CD4-positive, CD25-positive, alpha-beta regulatory T cell (primary cell): ENCODE measurements around the gene PAFAH1B2. TPM values are rescaled to one million over a fixed set of nuclear protein-coding genes. Genes with fewer than 3 reads are reported as not detected.

Source experiments
- ATAC-seq, 2 donors: fragments of 150-1000 bp; cut with Tn5 transposase; one replicate each; pipeline ENCODE4 v1.10.0; 2021; ENCODE audit warnings: low read depth in 2 of 2, moderate number of reproducible peaks in 2 of 2, moderate library complexity in 1 of 2
- DNase-seq, 3 donors: peaks; one replicate each; pipeline versions ENCODE4 v3.0.0 to v3.0.0-alpha.2; 2012 to 2022; ENCODE audit warnings: mixed read lengths in 1 of 3
- H3K27ac ChIP-seq: one replicate; pipeline ENCODE4 v1.7.0; 2013; ENCODE audit warnings: mild to moderate bottlenecking, low read length; ENCODE audit not compliant: insufficient read depth, poor library complexity, severe bottlenecking
- H3K27me3 ChIP-seq: one replicate; pipeline ENCODE4 v1.7.0; 2013; ENCODE audit warnings: low read length; ENCODE audit not compliant: control insufficient read depth, insufficient read depth
- H3K36me3 ChIP-seq: one replicate; pipeline ENCODE4 v1.7.0; 2013; ENCODE audit warnings: mild to moderate bottlenecking, low read length, moderate library complexity; ENCODE audit not compliant: control insufficient read depth, insufficient read depth
- H3K4me1 ChIP-seq: 2 replicates; pipeline ENCODE4 v1.7.0; 2013; ENCODE audit warnings: mild to moderate bottlenecking, low read length; ENCODE audit not compliant: insufficient read depth, control insufficient read depth, poor library complexity, severe bottlenecking
- H3K4me3 ChIP-seq: one replicate; pipeline ENCODE4 v1.7.0; 2013; ENCODE audit warnings: low read depth, mild to moderate bottlenecking, low read length, moderate library complexity
- H3K9me3 ChIP-seq, 2 experiments: 1 replicate in 1 of 2; 2 replicates in 1 of 2; pipeline ENCODE4 v1.7.0; 2013; ENCODE audit warnings: low read length in 2 of 2, mild to moderate bottlenecking in 1 of 2, moderate library complexity in 1 of 2; ENCODE audit not compliant: control insufficient read depth in 2 of 2
- H3K27ac Mint-ChIP-seq, 3 donors: one replicate each; pipeline ENCODE4 v1.8.0; 2020 to 2022; ENCODE audit warnings: mild to moderate bottlenecking in 3 of 3, mixed read lengths in 3 of 3, moderate library complexity in 2 of 3
- H3K27me3 Mint-ChIP-seq: one replicate; pipeline ENCODE4 v1.8.0; 2022; ENCODE audit warnings: mild to moderate bottlenecking, mixed read lengths
- H3K36me3 Mint-ChIP-seq: one replicate; pipeline ENCODE4 v1.8.0; 2020; ENCODE audit warnings: mixed read lengths
- H3K4me1 Mint-ChIP-seq, 4 donors: one replicate each; pipeline ENCODE4 v1.8.0; 2020 to 2022; ENCODE audit warnings: mixed read lengths in 4 of 4, mild to moderate bottlenecking in 1 of 4
- H3K4me3 Mint-ChIP-seq, 4 donors: one replicate each; pipeline ENCODE4 v1.8.0; 2020 to 2022; ENCODE audit warnings: mild to moderate bottlenecking in 4 of 4, mixed read lengths in 4 of 4, moderate library complexity in 3 of 4
- H3K9me3 Mint-ChIP-seq, 7 donors: one replicate each; pipeline ENCODE4 v1.8.0; 2020 to 2022; ENCODE audit warnings: mixed read lengths in 7 of 7, mild to moderate bottlenecking in 3 of 7, moderate library complexity in 2 of 7
- polyA plus RNA-seq, 4 donors: library from polyadenylated mRNA; unstranded; fragments of 300-500 nt; fragmentation: Illumina TruSeq; gene quantifications; one replicate each; pipeline ENCODE4 v1.2.3, GENCODE V29; 2021
- total RNA-seq: library from RNA; stranded (reverse); gene quantifications from one replicate; pipeline ENCODE4 v1.2.3, GENCODE V29; 2022

PAFAH1B2 gene
- total and polyA plus RNA-seq, 5 donors from 2014 or later, result 15.0 to 43.3 (median 18.1) TPM

GRCh38 chr11:117199053-117199915, 55.2 kb downstream of the PAFAH1B2 start, which contains the start of gene TAGLN:
Gene TAGLN, plus strand, starts transcription at chr11:117199370. Its CDS starts 3,644 bp downstream, at chr11:117203014.
- Histone ChIP-seq H3K4me3 (no peak within 1 kb of the TSS), H3K4me1 (no peaks in the 10 kb centered on the region), H3K27me3 (no peaks in the 10 kb centered on the region), H3K27ac (no peak within 1 kb of the TSS), H3K9me3 (no peaks in the 10 kb centered on the region), H3K36me3 (peaks cover 9% of the 10 kb centered on the region)
- peaks cover 22% of the 10 kb centered on the region for H3K36me3 Mint-ChIP-seq
- no peaks in the 10 kb centered on the region for H3K9me3 Mint-ChIP-seq
- H3K4me3 Mint-ChIP-seq, result peak within 1 kb of the TSS in 1 of 4 donors; percentile 49
- no peaks in the 10 kb centered on the region for H3K27me3 Mint-ChIP-seq
- peaks cover 0 to 6% (median 4%) of the 10 kb centered on the region in 4 donors for H3K4me1 Mint-ChIP-seq
- no peak for DNase-seq
- ATAC-seq, result no peak
- no peak within 1 kb of the TSS for H3K27ac Mint-ChIP-seq

GRCh38 chr11:117199916-117200812, 56.1 kb downstream of the PAFAH1B2 start:
- Histone ChIP-seq H3K27me3 (no peaks in the 10 kb centered on the region), H3K36me3 (peaks cover 17% of the 10 kb centered on the region), H3K27ac (no peak overlapping the region), H3K9me3 (no peaks in the 10 kb centered on the region), H3K4me1 (no peaks in the 10 kb centered on the region), H3K4me3 (no peak overlapping the region)
- ATAC-seq (no peak), DNase-seq (no peak)
- peaks cover 0 to 11% (median 3%) of the 10 kb centered on the region in 4 donors for H3K4me1 Mint-ChIP-seq
- peak overlapping the region in 1 of 4 donors; percentile 49 for H3K4me3 Mint-ChIP-seq
- H3K9me3 Mint-ChIP-seq, result no peaks in the 10 kb centered on the region
- H3K27ac Mint-ChIP-seq, result peak overlapping the region in 2 of 3 donors; percentile 67
- no peaks in the 10 kb centered on the region for H3K27me3 Mint-ChIP-seq
- peaks cover 25% of the 10 kb centered on the region for H3K36me3 Mint-ChIP-seq

DNA sequence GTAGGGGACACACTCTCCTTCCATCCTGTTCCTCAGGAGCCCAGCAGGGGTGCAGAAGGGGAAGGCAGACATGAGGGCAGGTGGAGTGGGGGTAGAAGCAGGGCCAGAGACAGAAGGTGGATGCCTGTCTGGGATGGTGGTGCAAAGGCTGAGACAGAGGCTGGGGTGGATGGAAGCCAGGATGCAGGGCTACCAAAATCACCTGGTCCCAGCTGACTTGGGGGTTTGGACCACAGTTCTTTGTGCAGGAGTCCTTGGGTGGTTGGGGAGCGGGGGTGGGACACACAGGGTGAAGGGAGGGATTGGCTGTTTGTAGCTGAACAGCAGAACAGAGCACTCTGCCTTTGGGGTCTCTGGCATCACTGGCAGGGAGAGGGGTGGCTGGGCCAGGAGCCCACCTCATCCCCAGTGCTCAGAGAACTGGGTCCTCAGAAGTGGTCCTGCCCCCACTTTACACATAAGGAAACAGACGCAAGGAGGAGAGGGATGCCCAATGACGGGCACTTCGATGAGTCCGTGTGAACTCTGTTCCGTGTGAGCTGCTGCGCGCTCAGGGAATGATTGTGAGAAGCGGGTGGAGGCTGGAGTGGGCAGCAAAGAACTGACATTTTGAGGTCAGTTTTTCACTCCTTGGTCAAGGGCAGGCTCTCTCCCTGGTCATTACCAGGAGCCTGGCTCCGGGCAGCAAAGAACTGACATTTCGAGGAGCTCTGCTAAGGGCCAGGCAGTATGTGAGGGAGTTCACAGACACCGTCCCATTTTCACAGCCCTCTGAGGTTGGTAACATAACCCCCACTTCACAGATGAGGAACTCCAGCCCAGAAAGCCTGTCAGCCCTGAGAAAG, 56.9 kb downstream of the PAFAH1B2 start:
- H3K4me1 ChIP-seq, result no peaks in the 10 kb centered on the region
- DNase-seq (no peak), ATAC-seq (no peak)
- H3K36me3 ChIP-seq, result peaks cover 21% of the 10 kb centered on the region
- H3K9me3 Mint-ChIP-seq, result no peaks in the 10 kb centered on the region
- no peak overlapping the region for H3K27ac ChIP-seq
- H3K4me1 Mint-ChIP-seq, result peaks cover 0 to 13% (median 3%) of the 10 kb centered on the region in 4 donors
- H3K4me3 Mint-ChIP-seq, result no peak overlapping the region
- no peaks in the 10 kb centered on the region for H3K9me3 ChIP-seq
- no peak overlapping the region for H3K4me3 ChIP-seq
- H3K27me3 Mint-ChIP-seq, result no peaks in the 10 kb centered on the region
- peak overlapping the region in 2 of 3 donors; percentile 67 for H3K27ac Mint-ChIP-seq
- H3K36me3 Mint-ChIP-seq, result peaks cover 20% of the 10 kb centered on the region
- H3K27me3 ChIP-seq, result no peaks in the 10 kb centered on the region

- H3K36me3 ChIP-seq, result peaks cover 21% of the 10 kb centered on the region
- H3K27ac Mint-ChIP-seq, result peak overlapping the region in 1 of 3 donors; percentile 46
- peaks cover 20% of the 10 kb centered on the region for H3K36me3 Mint-ChIP-seq
- no peak for DNase-seq
- no peaks in the 10 kb centered on the region for H3K9me3 Mint-ChIP-seq
- H3K27me3 ChIP-seq, result no peaks in the 10 kb centered on the region
- no peak for ATAC-seq
- H3K4me1 Mint-ChIP-seq, result peaks cover 0 to 13% (median 3%) of the 10 kb centered on the region in 4 donors
- no peaks in the 10 kb centered on the region for H3K27me3 Mint-ChIP-seq
- no peaks in the 10 kb centered on the region for H3K4me1 ChIP-seq
- no peak overlapping the region for H3K27ac ChIP-seq
- no peak overlapping the region for H3K4me3 ChIP-seq
- no peak overlapping the region for H3K4me3 Mint-ChIP-seq
- no peaks in the 10 kb centered on the region for H3K9me3 ChIP-seq
These were observed 57.7 kb downstream of the PAFAH1B2 start for GRCh38 chr11:117201658-117202305.

DNA sequence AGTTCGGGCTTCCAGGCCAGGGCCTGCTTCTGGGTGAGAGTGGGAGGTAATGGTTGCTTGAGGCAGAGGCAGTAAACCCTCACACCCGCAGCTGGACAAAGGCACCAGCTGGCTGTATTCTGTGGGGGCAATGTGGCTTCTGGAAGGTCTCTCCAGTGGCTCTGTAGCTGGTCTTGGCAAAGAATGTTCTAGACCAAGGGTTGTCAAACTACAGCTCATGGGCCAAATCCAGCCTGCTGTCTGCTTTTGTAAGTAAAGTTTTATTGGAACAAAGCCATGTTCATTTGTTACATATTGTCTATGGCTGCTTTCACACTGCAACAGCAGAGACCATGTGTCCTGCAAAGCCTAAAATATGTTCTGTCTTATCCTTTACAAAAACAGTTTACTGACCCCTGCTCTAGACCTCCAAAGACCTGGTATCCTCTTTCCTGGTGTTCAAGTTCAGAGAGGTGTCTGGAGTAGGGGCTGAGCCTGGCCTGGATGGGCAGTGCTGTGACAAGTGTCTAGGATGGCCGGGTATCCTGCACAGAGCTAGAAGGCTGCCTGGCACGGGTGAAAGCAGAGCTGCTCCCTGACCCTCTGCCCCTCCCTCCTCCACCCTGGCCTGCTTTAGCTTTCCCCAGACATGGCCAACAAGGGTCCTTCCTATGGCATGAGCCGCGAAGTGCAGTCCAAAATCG, 58.4 kb downstream of the PAFAH1B2 start:
- Histone ChIP-seq H3K36me3 (peaks cover 21% of the 10 kb centered on the region), H3K4me1 (no peaks in the 10 kb centered on the region), H3K27ac (no peak overlapping the region), H3K9me3 (no peaks in the 10 kb centered on the region), H3K4me3 (no peak overlapping the region), H3K27me3 (no peaks in the 10 kb centered on the region)
- DNase-seq (no peak), ATAC-seq (no peak)
- Mint-ChIP-seq H3K27ac (peak overlapping the region in 1 of 3 donors; percentile 46), H3K4me3 (no peak overlapping the region), H3K36me3 (peaks cover 20% of the 10 kb centered on the region), H3K9me3 (no peaks in the 10 kb centered on the region), H3K4me1 (peaks cover 0 to 13% (median 3%) of the 10 kb centered on the region in 4 donors), H3K27me3 (no peaks in the 10 kb centered on the region)

DNA sequence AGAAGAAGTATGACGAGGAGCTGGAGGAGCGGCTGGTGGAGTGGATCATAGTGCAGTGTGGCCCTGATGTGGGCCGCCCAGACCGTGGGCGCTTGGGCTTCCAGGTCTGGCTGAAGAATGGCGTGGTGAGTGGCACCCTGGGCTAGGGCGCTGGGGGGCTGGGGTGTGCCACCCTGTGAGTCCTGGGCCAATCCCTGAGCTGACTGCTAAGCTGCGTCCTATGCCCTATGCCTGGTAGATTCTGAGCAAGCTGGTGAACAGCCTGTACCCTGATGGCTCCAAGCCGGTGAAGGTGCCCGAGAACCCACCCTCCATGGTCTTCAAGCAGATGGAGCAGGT, 59.0 kb downstream of the PAFAH1B2 start:
- Histone ChIP-seq H3K27ac (no peak overlapping the region), H3K4me3 (no peak overlapping the region), H3K9me3 (no peaks in the 10 kb centered on the region), H3K27me3 (no peaks in the 10 kb centered on the region), H3K36me3 (peaks cover 21% of the 10 kb centered on the region), H3K4me1 (no peaks in the 10 kb centered on the region)
- no peaks in the 10 kb centered on the region for H3K27me3 Mint-ChIP-seq
- H3K27ac Mint-ChIP-seq, result peak overlapping the region in 2 of 3 donors; percentile 55 to 88
- peaks cover 0 to 13% (median 3%) of the 10 kb centered on the region in 4 donors for H3K4me1 Mint-ChIP-seq
- peaks cover 20% of the 10 kb centered on the region for H3K36me3 Mint-ChIP-seq
- DNase-seq (no peak), ATAC-seq (no peak)
- no peaks in the 10 kb centered on the region for H3K9me3 Mint-ChIP-seq
- H3K4me3 Mint-ChIP-seq, result no peak overlapping the region
